ENCODE measurements around the gene SRRM2. TPM values are rescaled to one million over a fixed set of nuclear protein-coding genes. Genes with fewer than 3 reads are reported as not detected.

SRRM2 gene
- total RNA-seq, 2 donors from 2014 or later: 1,185 to 1,285 TPM

- H3K4me1 Mint-ChIP-seq: no peaks in the 10 kb centered on the region
- no peaks in the 10 kb centered on the region for H3K36me3 Mint-ChIP-seq (ENCODE audit: low read depth)
- H3K9me3 ChIP-seq (ENCODE audit: control insufficient read depth, low read length, poor library complexity, severe bottlenecking): no peaks in the 10 kb centered on the region
- ATAC-seq (no peak), DNase-seq (no peak)
- H3K27ac Mint-ChIP-seq: no peak overlapping the region
- no peak overlapping the region for H3K4me3 Mint-ChIP-seq
- H3K27me3 Mint-ChIP-seq: peaks cover 9% of the 10 kb centered on the region
These were observed 13.8 kb upstream of the SRRM2 start for GRCh38 chr16:2738615-2739014.

DNA sequence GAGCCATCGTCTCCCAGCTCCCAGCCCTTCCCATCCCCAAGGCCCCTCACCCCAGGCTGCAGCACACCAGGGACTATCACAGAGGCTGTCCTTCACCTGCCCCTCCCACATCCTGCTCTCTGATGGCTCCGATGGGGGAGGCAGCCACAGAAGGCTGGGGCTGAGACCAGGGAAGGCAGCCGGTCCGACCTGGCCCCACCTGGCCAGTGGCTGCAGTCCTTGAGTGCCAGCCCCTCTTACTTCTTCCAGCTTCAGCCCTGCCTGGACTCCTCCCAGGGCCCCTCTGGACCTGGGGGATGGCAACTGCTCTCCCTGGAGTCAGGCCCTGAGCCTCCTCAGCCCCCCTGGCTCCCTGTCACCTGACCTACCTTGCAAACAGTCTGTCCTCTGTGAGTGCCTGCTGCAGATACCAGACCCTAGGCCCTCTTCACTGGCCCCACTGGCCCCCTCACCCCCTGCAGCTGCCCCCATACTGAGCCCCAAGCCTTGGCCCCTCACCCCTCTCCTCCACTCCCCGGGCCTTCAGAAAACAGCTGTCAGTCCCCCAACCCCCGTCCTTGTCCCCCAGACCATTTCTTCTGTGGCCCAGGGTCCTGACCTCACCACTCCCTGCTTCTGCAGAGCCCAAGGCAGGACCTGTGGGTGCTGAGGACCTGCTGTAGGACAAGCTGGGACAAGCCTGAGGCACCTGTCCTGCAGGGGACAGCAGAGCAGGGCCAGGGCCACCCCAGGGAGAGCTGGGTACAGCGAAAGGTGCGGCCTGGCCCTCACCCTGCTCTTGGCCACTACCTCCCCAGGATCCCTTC lies 12.6 kb upstream of the SRRM2 start:
- DNase-seq: no peak
- Mint-ChIP-seq H3K27me3 (peaks cover 9% of the 10 kb centered on the region), H3K4me1 (no peaks in the 10 kb centered on the region), H3K27ac (peak overlapping the region; percentile 67), H3K36me3 (ENCODE audit: low read depth) (no peaks in the 10 kb centered on the region), H3K4me3 (no peak overlapping the region)
- ATAC-seq: no peak
- no peaks in the 10 kb centered on the region for H3K9me3 ChIP-seq (ENCODE audit: control insufficient read depth, low read length, poor library complexity, severe bottlenecking)

- no peaks in the 10 kb centered on the region for H3K9me3 ChIP-seq (ENCODE audit: control insufficient read depth, low read length, poor library complexity, severe bottlenecking)
- Mint-ChIP-seq H3K4me3 (no peak overlapping the region), H3K27ac (peak overlapping the region; percentile 67), H3K4me1 (no peaks in the 10 kb centered on the region), H3K27me3 (peaks cover 9% of the 10 kb centered on the region), H3K36me3 (ENCODE audit: low read depth) (no peaks in the 10 kb centered on the region)
- ATAC-seq (no peak), DNase-seq (no peak)
These were observed 12.0 kb upstream of the SRRM2 start for GRCh38 chr16:2740476-2740875.

- Mint-ChIP-seq H3K27ac (no peak overlapping the region), H3K27me3 (peaks cover 9% of the 10 kb centered on the region), H3K4me3 (no peak overlapping the region), H3K4me1 (no peaks in the 10 kb centered on the region), H3K36me3 (ENCODE audit: low read depth) (no peaks in the 10 kb centered on the region)
- DNase-seq (no peak), ATAC-seq (no peak)
- H3K9me3 ChIP-seq (ENCODE audit: control insufficient read depth, low read length, poor library complexity, severe bottlenecking): no peaks in the 10 kb centered on the region
These were observed 11.3 kb upstream of the SRRM2 start for GRCh38 chr16:2741168-2741567.

DNA sequence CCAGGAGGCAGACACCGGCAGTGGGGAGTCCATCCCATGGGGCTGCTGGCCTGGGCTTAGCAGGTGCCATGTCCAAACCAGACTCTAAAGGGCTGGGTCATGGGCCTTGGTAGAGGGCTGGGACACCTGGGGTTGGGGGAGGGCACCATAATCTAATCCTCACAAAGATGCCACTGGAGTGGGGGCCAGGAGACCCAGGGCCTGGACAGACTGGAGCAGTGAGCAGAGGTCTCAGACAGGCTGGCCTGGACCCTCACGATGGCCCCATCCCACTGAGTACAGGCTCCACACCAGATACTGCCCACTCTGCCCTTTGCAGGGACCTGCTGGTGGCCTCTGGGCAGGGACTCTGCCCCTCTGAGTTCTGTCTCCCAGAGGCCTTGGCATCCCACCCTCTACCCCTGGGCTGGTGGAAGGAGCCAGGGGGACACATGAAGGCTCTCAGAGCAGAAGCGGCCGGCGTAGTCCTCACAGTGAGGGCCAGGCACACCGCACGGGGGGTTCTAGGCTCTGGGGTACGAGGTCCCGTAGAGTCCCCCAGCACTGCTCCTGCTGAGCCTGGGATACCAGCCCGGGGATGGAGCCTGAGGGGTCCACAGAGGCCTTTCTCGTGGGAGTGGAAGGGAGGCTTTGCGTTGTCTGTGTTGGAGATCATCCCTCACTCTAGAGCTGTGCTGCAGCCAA lies 10.0 kb upstream of the SRRM2 start:
- Mint-ChIP-seq H3K4me1 (no peaks in the 10 kb centered on the region), H3K27ac (no peak overlapping the region), H3K36me3 (ENCODE audit: low read depth) (no peaks in the 10 kb centered on the region), H3K4me3 (no peak overlapping the region), H3K27me3 (peaks cover 5% of the 10 kb centered on the region)
- ATAC-seq (no peak), DNase-seq (no peak)
- no peaks in the 10 kb centered on the region for H3K9me3 ChIP-seq (ENCODE audit: control insufficient read depth, low read length, poor library complexity, severe bottlenecking)

GRCh38 chr16:2743007-2743810 lies 9.2 kb upstream of the SRRM2 start:
- no peak overlapping the region for H3K4me3 Mint-ChIP-seq
- H3K9me3 ChIP-seq (ENCODE audit: control insufficient read depth, low read length, poor library complexity, severe bottlenecking): no peaks in the 10 kb centered on the region
- ATAC-seq: no peak
- no peak for DNase-seq
- no peaks in the 10 kb centered on the region for H3K36me3 Mint-ChIP-seq (ENCODE audit: low read depth)
- H3K4me1 Mint-ChIP-seq: no peaks in the 10 kb centered on the region
- no peak overlapping the region for H3K27ac Mint-ChIP-seq
- H3K27me3 Mint-ChIP-seq: peaks cover 5% of the 10 kb centered on the region

- H3K4me1 Mint-ChIP-seq: no peaks in the 10 kb centered on the region
- no peaks in the 10 kb centered on the region for H3K9me3 ChIP-seq (ENCODE audit: control insufficient read depth, low read length, poor library complexity, severe bottlenecking)
- H3K27ac Mint-ChIP-seq: no peak overlapping the region
- no peak overlapping the region for H3K4me3 Mint-ChIP-seq
- ATAC-seq: no peak
- no peaks in the 10 kb centered on the region for H3K36me3 Mint-ChIP-seq (ENCODE audit: low read depth)
- peaks cover 5% of the 10 kb centered on the region for H3K27me3 Mint-ChIP-seq
- DNase-seq: no peak
These were observed 7.7 kb upstream of the SRRM2 start for GRCh38 chr16:2744711-2745110.

DNA sequence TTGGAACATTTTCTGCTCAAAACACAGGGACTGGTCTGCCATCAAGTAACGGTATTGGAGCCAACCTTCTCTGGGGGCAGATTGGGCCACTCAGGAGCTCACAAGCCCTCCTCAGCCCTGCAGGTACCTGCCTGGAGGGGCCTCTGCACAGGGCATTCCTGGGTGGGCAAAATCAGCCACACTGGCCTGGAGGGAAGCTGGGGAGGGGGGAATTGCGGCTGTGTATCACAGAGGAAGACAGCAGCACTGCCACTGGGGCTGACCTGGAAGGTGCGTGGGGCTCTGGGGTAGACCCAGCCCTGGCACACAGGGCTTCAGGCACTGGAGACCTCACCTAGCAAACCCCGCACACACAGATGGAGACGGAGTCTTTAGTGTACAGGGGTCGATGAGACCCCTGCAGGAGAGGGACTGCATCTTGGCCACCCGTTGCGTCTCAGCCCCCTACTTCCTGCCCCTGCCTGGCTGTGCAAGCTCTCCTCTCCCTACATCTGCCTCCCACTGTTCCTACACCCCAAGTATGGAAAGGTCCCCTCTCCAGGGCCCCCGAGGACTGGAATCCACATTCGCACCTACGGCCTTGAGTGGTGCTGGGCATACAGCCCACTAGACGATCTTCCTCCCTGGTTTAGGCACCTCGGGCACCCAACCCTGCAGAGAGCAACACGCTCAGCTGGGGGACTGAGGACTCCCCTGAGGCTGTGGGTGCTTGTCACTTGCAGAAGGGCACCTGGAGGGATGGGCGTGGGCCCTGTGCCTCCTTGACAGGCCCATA lies 7.1 kb upstream of the SRRM2 start:
- ATAC-seq (no peak), DNase-seq (no peak)
- no peaks in the 10 kb centered on the region for H3K9me3 ChIP-seq (ENCODE audit: control insufficient read depth, low read length, poor library complexity, severe bottlenecking)
- H3K27ac Mint-ChIP-seq: no peak overlapping the region
- no peak overlapping the region for H3K4me3 Mint-ChIP-seq
- H3K27me3 Mint-ChIP-seq: peaks cover 5% of the 10 kb centered on the region
- no peaks in the 10 kb centered on the region for H3K4me1 Mint-ChIP-seq
- H3K36me3 Mint-ChIP-seq (ENCODE audit: low read depth): no peaks in the 10 kb centered on the region

- DNase-seq: no peak
- Mint-ChIP-seq H3K36me3 (ENCODE audit: low read depth) (no peaks in the 10 kb centered on the region), H3K4me3 (no peak overlapping the region), H3K4me1 (no peaks in the 10 kb centered on the region), H3K27me3 (no peaks in the 10 kb centered on the region), H3K27ac (no peak overlapping the region)
- no peak for ATAC-seq
- no peaks in the 10 kb centered on the region for H3K9me3 ChIP-seq (ENCODE audit: control insufficient read depth, low read length, poor library complexity, severe bottlenecking)
These were observed 6.5 kb upstream of the SRRM2 start for GRCh38 chr16:2745961-2746360.

DNA sequence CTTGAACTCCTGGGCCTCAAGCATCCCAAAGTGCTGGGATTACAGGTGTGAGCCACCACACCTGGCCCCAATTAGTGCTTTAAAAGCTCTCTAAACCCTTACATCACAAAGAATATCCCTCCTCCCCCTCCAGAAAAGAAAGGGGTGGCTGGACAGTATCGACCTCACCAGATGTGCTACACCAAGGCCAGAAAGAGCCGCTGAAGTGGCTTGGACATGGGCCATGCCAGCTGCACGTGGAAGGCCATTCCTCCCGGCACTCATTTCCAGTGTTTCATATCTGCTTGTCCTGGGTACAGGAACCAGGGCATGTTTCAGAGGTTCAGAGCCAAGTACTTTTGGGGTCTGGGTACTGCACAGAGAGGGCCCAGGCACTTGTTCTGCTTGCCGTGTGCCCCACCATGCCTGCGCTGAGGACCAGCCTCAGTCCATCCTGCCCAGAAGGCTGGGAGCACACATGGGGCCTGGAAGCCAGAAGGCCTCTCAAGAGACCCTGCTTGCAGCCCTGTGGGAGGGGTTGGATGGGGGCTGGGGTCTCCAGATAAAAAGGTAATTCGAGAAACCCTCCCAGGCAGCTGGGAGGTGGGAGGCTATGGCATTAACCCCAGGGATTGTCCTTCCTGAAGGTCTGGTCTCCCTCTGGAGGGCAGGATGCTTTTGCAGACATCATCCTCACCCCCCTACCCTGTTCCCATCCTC lies 3.5 kb upstream of the SRRM2 start:
- H3K36me3 Mint-ChIP-seq (ENCODE audit: low read depth): peaks cover 1% of the 10 kb centered on the region
- peaks cover 10% of the 10 kb centered on the region for H3K4me1 Mint-ChIP-seq
- DNase-seq: no peak
- no peaks in the 10 kb centered on the region for H3K27me3 Mint-ChIP-seq
- H3K9me3 ChIP-seq (ENCODE audit: control insufficient read depth, low read length, poor library complexity, severe bottlenecking): no peaks in the 10 kb centered on the region
- ATAC-seq: no peak
- H3K27ac Mint-ChIP-seq: no peak overlapping the region
- no peak overlapping the region for H3K4me3 Mint-ChIP-seq

- Mint-ChIP-seq H3K27ac (no peak overlapping the region), H3K4me3 (no peak overlapping the region), H3K36me3 (ENCODE audit: low read depth) (peaks cover 3% of the 10 kb centered on the region), H3K4me1 (peaks cover 15% of the 10 kb centered on the region), H3K27me3 (no peaks in the 10 kb centered on the region)
- no peaks in the 10 kb centered on the region for H3K9me3 ChIP-seq (ENCODE audit: control insufficient read depth, low read length, poor library complexity, severe bottlenecking)
- ATAC-seq (no peak), DNase-seq (no peak)
These were observed 3.0 kb upstream of the SRRM2 start for GRCh38 chr16:2749476-2749875.

- peaks cover 3% of the 10 kb centered on the region for H3K36me3 Mint-ChIP-seq (ENCODE audit: low read depth)
- peaks cover 20% of the 10 kb centered on the region for H3K4me1 Mint-ChIP-seq
- H3K9me3 ChIP-seq (ENCODE audit: control insufficient read depth, low read length, poor library complexity, severe bottlenecking): no peaks in the 10 kb centered on the region
- ATAC-seq (no peak), DNase-seq (no peak)
- no peak overlapping the region for H3K4me3 Mint-ChIP-seq
- H3K27ac Mint-ChIP-seq: peak overlapping the region; percentile 75
- H3K27me3 Mint-ChIP-seq: no peaks in the 10 kb centered on the region
These were observed 2.5 kb upstream of the SRRM2 start for GRCh38 chr16:2749936-2750335.
